ENCODE results near the gene STAC3.

- no peak for TF ChIP-seq CTCF (IDR thresholded peaks at IDR 0.05; ENCODE audit: low read depth, low read length, missing input control)
- no peak for TF ChIP-seq TAF1 (conservative IDR thresholded peaks at IDR 0.05)
- TF ChIP-seq RAD21 (IDR thresholded peaks at IDR 0.05): no peak
- no peak for TF ChIP-seq YY1 (IDR thresholded peaks at IDR 0.05)
- no peak for TF ChIP-seq ATF3 (IDR thresholded peaks at IDR 0.05)
- TF ChIP-seq REST (IDR thresholded peaks at IDR 0.05): peak; percentile 25
- TF ChIP-seq GABPA (IDR thresholded peaks at IDR 0.05 in 1 of 2, conservative IDR thresholded peaks at IDR 0.05 in 1 of 2): no peak
- TF ChIP-seq SP1 (IDR thresholded peaks at IDR 0.05): no peak
- TF ChIP-seq MAX (IDR thresholded peaks at IDR 0.05): no peak
- no peak for TF ChIP-seq JUND (IDR thresholded peaks at IDR 0.05)
- no peak for TF ChIP-seq EGR1 (IDR thresholded peaks at IDR 0.05; ENCODE audit: low read depth in 2 of 2)
- TF ChIP-seq RXRA (IDR thresholded peaks at IDR 0.05): no peak
- TF ChIP-seq HNF4G (IDR thresholded peaks at IDR 0.05): no peak
These were observed 13.9 kb downstream of the STAC3 start for GRCh38 chr12:57236925-57237595.
